Globus pallidus (tissue), 1 donor: Measurements from ENCODE around the gene WASHC3.
"Not testable (repeated sequence)": the region's sequence is repeated elsewhere in the genome, so short reads cannot be mapped to it uniquely, and the experiment has no call there.

Source experiments
- DNase-seq: peaks from one replicate; pipeline ENCODE4 v3.0.0-alpha.2; 2015; ENCODE audit warnings: low spot score

WASHC3 gene

DNA sequence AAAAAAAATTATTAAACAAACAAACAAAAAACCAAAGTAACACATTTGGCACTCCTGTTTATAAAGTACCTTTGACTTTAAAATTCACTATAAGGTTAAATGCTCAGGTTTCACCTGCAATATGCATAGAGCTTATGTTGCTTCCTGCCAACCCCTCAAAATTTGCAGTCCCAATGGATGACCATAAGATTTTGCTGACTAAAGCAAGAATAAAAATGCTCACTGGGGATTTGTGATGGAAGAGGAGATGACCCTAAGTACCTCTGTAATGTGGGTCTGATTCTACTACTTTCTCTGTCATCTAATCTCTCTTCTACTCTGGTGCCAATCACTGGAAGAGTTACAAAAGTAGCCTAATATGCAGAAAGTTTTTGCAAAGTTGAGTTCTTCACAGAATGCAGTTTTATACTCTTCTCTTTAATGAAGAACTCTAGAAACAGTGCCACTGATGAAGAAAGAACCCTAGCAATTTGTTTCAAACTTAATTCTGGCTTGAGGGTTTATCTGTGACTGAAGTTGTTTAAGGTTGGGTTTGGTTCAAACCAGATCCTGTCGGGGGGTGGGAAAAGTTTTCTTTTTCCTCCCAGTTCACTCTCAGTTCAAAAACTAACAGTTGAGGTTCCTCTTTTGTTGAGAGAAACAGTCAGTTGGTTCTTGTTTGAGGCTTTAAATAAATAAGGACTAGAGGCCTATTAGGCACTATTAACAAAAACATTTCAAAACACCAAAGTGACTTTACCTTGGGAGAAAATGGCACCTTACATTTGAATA, 10.9 kb downstream of the WASHC3 start:
- DNase-seq, result peak; percentile 16

DNA sequence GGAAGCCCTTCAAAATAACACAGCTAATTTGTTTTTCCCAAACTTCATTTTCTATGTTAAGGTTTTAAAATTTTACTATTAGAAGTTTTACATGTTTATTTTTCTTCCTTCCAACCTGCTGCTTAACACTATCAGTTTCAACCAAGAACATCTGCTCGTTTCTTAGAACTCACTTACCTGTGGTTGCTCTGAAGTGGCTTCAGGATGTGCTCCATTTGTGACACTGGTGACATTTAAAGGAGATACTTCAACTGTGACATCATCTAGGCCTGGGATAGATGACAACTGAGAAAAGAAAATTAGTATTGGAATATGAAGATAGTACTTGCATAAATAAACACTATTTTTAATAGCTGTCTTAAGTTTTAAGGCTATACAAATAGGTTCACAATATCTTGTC, 17.9 kb downstream of the WASHC3 start:
- no peak for DNase-seq

DNA sequence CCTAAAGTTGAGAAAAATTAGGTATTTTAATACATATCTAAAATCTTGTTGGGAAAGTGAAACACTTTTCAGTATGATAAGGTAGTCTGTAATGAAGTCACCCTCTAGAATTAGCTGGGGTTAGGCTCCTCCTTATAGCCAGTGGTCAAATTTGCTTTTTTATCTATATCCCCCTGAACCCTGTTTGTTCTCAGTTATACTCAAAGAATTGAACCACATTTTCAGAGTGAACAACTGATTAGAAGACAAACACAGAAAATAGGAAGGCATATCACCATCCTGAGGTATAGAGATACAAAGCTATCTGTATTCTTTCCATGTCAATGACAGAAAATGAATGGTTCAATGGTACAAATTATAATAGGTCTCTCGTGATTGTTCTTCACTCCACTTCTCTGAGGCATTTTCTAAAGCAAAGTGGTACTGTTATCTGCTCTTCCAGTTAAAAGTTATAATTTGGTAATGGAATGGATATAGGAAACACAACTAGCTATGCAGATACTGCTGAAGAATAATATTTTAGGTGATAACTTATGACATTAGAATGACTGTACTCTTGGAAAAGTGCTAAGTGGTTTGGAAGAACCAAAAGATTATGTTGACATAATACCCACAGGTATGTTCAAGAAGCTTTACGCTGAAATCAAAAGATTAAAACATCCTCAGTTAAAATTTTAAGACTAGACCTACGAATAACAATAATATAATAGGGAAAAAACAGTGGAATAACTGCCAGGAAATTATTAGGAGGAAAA, 27.6 kb downstream of the WASHC3 start:
- no peak for DNase-seq

- no peak for DNase-seq
Measured at GRCh38 chr12:102031852-102032251, 29.9 kb downstream of the WASHC3 start.

- no peak for DNase-seq
Measured at GRCh38 chr12:102029141-102029540, 32.6 kb downstream of the WASHC3 start.

GRCh38 chr12:102026728-102027127, 35.1 kb downstream of the WASHC3 start:
- no peak for DNase-seq

DNA sequence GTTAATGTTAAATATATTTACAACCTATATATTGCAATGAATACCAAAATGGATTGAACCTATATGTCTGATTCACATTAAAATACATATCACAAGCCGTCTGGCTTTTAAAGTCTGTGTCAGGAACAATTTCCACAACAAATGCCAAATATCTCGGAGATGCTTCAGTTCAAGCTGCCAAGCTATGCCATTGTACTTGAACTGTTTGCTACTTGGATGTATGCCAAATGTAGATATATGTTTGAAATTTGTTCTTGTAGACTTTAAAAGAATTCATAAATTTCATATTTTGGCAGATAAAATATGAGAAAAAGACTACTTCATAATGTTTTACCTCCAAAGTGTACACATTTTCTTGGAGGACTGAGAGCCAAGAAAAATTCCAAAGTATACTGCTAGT, 37.0 kb downstream of the WASHC3 start:
- DNase-seq, result no peak

GRCh38 chr12:102023343-102023930, 38.4 kb downstream of the WASHC3 start:
- DNase-seq, result no peak

DNA sequence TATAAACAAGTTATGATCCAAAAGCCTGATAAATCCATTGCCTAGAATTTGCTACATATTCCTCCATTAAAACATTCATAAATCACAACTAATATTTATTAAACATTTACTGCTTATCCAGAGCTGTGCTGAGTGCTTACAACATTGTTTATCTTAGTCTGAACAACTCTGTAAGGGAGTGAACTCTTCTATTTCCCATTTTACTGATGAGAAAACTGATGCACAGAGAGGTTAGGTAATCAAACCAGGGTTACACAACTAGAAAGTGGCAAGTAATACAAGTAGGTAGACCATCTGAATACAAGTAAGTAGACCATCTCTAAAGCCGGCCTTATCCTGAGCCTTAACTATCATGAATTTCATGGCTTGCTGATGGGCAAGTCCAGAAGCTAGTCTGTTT, 39.5 kb downstream of the WASHC3 start:
- no peak for DNase-seq

DNA sequence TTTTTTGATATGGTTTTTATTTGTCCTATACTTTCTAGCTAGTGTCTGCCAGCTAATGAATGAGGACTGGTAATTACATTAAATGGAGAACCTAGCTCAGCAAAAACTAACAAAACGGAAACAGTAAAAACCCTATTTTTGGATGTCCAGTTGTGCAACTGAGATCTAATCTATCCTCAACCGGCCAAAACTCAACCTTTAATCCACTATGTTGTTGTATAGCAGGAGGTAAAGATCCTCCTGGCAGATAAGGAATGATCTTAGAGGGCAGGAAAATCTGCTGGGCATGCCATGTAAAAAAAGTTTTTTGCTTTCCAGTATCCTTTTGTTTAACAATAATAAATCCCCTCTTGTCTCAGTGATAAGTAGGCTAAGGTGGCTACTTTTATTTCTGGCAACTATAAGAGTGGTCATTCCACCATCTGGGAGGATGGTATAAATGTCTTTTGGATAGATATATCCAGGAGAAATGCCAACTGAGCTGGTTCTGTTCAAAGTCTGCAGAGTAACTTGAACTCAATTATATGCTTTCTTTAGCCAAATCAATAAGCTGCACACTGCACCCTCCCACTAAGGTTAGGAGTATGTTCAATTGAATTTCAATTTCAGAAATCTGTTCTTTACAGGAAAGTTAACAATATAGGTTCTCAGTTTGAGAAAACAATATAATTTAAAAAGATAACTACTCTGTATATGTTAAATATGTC, 40.1 kb downstream of the WASHC3 start:
- no peak for DNase-seq

DNA sequence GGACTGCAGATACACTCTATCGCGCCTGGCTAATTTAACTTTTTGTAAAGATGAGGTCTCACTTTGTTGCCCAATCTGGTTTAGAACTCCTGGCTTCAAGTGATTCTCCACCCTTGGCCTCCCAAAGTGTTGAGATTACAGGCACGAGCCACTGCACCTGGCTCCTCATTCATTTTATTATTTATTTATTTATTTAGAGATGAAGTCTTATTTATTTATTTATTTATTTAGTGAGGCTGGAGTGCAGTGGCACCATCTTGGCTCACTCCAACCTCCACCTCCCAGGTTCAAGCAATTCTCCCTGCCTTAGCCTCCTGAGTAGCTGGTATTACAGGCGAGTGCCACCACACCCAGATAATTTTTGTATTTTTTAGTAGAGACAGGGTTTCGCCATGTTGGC, 43.2 kb downstream of the WASHC3 start:
- DNase-seq, result not testable (repeated sequence)

DNA sequence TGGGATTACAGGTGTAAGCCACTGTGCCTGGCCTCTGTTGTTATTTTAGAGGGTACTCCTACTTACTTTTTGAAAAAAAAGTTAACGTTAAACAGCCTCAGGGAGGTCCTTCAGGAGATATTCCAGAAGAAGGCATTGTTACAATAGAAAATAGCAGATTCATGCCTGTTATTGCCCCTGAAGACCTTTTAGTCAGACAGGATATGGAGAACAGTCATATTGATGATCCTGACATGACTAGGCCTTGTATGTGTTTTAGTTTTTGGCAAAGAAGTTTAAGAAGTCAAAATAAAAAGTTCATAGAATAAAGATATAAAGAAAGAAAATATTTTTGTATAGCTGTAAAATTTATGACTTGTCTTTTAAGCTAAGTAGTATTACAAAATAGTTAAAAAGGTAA, 45.3 kb downstream of the WASHC3 start:
- no peak for DNase-seq

DNA sequence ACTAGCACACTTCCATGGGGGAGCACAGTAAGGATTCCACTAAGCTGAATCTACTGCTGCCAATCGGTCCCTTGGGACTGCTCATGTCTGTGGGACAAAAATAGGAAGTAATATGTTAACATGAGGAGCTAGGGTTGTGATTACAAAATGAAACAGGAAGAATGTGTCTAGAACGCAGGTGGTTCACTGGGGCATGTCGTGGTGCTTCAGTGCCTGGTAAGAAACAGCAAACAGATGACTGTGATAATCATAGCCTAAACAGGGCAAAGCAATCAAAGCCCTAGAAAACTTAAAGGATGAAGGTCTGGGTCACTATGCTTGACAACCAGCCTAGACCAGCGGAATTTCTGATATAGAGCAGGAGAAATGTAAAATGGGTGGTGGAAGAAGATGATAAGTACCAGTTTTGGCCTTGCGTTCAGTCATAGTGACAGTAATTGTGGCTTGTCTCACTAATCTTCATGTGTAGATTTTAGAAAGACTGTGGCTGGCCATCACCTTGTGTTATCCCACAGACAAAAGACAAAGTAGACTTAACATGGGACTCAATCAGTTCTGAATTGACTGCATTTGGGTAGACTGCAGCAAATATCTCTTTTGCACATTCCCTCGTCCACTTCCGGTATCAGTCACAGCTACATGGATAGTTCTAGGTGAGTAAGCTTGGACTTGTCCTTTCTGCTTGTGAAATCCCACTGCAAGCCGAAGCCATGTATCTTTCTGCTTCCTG, 51.4 kb downstream of the WASHC3 start:
- peak; percentile 7 for DNase-seq

- DNase-seq, result no peak
Measured at GRCh38 chr12:102009796-102010195, 52.0 kb downstream of the WASHC3 start.

DNA sequence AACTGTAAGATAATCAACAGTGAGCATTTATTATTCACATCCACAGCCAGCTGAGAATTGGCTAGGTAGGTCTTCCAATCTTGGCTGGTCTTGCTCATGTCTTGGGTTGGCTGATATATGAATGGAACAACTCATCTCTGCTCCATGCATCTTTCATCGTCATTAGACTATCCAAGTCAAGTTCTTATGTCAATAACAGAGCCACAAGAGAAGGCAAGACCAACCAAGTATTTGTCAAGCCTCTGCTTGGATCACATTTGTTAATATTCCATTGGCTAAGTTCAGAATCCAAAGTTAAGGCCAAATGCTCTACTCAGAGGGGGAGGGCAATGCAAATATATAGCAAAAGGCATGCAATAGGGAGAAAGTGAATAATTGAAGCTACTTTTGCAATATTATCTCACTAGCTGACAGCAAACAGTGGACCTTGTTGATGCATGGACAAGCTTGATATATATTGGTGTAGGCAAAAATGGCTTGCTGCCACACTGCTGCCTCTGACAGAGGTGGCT, 53.1 kb downstream of the WASHC3 start:
- no peak for DNase-seq

DNA sequence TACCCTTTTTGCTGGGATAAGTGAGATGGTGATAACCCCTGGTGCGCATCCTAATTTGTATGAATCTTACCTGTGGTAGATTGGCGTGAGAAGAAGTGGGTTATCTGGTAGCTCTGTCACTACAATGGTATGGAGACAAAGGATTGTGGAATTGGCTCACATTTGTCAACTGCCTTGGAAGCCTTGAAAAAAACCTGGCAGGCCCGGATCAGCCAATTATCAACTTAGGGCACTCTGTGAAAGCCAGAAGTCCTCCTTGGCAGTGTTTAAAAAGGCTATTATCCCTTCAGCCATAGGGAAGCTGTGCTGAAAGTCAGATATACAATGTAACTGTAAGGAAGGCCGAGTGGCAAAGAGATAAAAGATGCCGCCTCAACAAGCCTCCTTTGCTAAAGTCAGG, 56.5 kb downstream of the WASHC3 start:
- no peak for DNase-seq

DNA sequence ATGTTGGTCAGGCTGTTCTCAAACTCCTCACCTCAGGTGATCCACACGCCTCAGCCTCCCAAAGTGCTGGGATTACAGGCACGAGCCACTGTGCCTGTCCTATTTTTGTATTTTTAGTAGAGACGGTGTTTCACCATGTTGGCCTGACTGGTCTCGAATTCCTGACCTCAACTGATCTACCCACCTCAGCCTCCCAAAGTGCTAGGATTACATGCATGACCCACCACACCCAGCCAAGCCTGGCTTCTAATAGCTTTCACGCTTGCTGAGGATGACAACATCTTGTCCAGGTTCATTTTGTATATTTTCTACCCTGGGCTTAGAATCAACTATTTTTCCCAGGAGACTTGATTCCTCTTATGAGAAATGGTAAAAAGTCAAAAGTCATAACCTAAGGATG, 64.7 kb downstream of the WASHC3 start:
- DNase-seq, result no peak

GRCh38 chr12:101995684-101996083, 66.1 kb downstream of the WASHC3 start:
- DNase-seq, result no peak

DNA sequence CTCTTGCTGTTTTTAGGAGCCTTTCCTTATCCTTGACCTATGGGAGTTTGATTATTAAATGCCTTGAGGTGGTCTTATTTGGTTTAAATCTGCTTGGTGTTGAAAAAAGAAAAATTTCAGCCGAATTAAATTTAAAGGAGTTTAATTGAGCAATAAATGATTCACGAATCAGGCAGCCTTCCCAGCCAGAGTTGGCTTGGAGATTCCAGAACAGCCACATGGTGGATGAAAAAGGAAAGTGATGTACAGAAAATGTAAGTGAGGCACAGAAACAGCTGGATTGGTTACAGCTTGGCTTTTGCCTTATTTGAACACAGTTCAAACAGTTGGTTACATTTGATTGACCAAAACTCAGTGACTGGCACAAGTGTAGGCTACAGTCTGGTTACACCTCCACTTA, 69.7 kb downstream of the WASHC3 start:
- DNase-seq, result no peak

DNA sequence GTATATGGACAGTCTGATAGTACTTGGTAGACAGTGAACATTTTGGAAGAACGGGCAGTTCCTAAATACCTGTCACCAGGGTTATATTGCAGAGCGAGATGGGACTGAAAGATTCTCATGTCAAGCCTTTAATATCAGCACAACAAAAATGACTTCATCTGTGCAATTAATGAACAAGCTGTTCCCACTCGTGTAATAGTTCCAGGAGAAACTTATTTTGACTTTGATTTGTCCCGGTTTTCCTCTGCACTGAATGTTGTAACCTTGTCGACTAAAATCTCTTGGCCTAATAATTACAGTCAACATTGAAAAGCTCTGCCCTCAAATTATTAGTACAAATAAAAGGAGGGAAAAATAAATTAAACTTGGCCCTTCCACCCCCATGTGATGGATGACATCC, 79.5 kb downstream of the WASHC3 start:
- DNase-seq, result no peak

DNA sequence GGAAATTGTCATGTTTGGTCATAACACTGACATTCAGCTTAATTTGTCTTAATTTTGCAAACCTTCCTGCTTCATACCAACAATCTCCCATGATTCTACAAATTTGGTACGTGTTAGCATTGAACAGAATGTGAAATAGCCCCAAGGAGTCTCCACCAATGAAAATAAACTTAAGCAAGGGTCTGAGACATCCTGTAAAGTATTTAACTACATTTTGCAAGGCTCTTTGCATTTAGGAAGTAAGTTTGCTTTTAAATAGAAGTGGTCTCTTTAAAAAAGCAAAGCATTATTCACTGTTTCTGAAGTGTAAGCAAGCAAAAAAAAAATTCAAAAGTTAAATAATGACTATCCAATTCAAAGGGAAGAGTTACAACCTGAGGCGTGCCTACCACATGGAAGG, 79.9 kb downstream of the WASHC3 start:
- DNase-seq, result no peak

GRCh38 chr12:101968770-101969169, 93.0 kb downstream of the WASHC3 start:
- DNase-seq, result no peak
